ENCODE measurements around the gene PRMT7.

- no peak for TF ChIP-seq EZH2 (IDR thresholded peaks at IDR 0.05; ENCODE audit: borderline replicate concordance, insufficient read depth, low read depth, low read length, poor library complexity, severe bottlenecking)
- no peak for TF ChIP-seq CTCF (IDR thresholded peaks at IDR 0.05)
These were observed 28.8 kb upstream of the PRMT7 start for GRCh38 chr16:68282064-68282452.
